ENCODE measurements around the gene DYNLL2.
A peak's percentile ranks its signal among the peaks of the same experiment; 100 is the strongest.
"Not testable (repeated sequence)": the region's sequence is repeated elsewhere in the genome, so short reads cannot be mapped to it uniquely, and the experiment has no call there.

Gene DYNLL2

GRCh38 chr17:58073266-58073665 is 10.0 kb upstream of the DYNLL2 start:
- not testable (repeated sequence) for DNase-seq

- not testable (repeated sequence) for DNase-seq
Observed at GRCh38 chr17:58074406-58074805, 8.8 kb upstream of the DYNLL2 start.

DNA sequence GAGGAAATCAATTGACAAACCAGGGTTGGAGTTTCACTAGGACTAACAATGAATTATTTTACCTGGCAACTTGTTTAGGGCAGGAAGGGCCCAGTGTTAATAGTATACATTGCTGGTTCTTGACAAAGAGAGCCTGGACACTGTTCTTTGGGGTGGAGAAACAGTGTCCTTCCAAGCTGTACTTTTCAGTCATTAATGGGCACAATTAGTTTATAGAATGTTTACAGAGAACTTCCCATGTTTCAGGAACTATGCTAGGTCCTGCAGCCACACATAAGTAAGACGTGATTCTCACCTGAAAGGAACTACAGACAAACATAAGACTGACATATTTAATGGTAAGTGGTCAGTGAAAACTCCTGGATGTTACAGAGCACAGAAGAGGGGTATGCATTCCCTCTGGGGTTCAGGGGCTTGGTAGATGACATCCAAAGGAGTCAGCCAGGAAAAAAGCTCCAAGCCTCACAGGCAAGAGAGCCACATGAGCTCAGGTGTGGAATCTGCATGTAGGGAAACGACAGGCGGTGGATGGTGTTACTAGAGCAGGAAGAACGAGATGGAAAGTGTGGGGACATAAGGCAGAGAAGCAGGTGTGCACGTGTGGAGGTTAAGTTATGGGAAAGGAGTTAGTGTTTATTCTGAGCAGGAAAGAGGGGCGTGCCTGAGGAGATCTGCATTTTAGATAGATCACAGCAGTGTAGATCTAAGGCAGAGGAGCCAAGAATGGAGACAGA is 3.8 kb upstream of the DYNLL2 start:
- no peak for DNase-seq

- DNase-seq, result no peak
Observed at GRCh38 chr17:58081646-58082340, 1.4 kb upstream of the DYNLL2 start.

- no peak for DNase-seq
Observed at GRCh38 chr17:58082341-58082869, 814 bp upstream of the DYNLL2 start.

GRCh38 chr17:58083491-58084316 is 485 bp downstream of the DYNLL2 start:
- DNase-seq, result peak; percentile 36 to 48

DNA sequence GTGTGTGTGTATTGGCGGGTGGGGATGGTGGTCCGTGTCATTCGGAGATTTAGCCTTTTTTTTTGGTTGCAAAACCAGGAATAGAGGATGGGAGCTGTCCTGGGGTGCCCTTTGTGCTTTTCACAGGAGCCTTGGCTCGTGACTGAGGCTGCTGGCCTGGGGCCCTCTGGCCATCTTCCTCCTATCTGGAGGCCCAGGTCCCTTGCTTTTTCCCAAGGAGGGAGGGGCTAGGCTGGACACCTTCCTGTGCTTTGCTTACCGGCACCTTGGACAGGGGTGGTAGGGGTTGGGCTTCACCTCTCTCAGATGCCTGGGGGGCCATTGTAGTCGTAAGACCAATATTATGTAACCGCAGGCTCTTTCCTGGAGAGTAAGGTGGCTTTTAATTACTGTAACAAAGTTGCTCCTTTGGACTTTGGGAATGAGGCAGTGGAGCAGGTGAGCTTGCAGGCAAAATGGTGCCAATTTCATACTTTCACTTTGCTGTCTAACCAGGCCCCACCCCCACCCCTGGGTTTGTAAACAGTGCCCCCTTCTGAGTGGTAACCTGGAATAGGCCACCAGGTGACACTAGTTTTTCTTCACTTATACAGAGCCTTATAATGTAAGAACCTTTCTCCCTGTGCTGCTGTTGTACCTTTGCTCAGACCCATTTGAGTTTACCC is 1.2 kb downstream of the DYNLL2 start:
- peak in 1 of 2 donors; percentile 16 for DNase-seq

- DNase-seq, result no peak
Observed at GRCh38 chr17:58085039-58085715, 2.0 kb downstream of the DYNLL2 start.

DNA sequence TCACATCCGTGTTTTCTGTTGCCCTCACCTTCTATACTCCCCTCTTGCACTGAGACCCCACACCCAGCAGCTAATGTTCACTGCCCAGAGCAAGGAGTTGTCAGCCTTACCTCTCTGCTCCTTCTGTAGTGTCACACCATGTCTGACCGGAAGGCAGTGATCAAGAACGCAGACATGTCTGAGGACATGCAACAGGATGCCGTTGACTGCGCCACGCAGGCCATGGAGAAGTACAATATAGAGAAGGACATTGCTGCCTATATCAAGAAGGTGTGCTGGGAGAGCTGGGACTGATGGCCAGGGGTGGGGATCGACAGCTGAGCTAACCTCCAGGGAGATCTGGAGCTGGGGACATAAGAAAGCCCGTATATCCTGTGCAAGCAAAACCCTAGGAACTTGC is 3.7 kb downstream of the DYNLL2 start:
- no peak for DNase-seq

- DNase-seq, result no peak
Observed at GRCh38 chr17:58088624-58089023, 5.4 kb downstream of the DYNLL2 start.

DNA sequence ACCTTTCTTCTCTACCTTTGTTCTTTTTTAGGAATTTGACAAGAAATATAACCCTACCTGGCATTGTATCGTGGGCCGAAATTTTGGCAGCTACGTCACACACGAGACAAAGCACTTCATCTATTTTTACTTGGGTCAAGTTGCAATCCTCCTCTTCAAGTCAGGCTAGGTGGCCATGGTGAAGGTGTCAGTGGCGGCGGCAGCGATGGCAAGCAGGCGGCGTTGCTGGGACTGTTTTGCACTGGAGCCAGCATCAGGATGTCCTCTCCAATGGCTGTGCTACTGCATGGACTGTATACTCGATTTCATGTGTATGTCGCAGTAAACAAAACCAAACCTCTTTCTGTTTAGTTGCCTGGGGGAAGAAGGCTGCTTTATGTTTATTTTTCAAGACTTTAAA is 5.9 kb downstream of the DYNLL2 start:
- DNase-seq, result no peak

DNA sequence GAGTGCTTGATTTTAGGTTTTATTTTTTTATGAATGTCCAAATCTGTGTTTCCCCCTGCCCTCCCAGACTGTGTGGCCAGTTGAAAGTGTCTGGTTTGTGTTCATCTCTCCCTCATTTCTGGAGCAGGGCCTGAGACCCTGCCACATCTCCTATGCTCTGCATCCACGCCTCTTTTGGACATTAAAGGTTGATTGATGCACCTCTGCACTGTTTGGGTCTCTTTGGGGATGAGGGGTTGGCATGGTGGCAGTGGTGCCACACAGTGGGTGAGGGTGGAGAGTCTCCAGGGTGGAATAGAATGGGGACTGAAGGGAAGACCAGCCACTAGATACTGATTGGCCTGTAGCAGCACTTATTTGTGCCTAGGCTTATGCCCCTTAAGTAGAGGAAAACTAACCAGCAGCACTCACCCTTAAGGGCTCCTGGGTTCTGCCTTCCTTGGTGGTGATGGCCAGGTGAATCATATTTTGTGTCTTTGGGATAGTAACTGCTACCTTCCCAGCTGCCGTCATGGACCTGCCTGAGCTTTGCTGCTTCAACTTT is 7.9 kb downstream of the DYNLL2 start:
- no peak for DNase-seq

- DNase-seq, result no peak
Observed at GRCh38 chr17:58092101-58092796, 9.0 kb downstream of the DYNLL2 start.

DNA sequence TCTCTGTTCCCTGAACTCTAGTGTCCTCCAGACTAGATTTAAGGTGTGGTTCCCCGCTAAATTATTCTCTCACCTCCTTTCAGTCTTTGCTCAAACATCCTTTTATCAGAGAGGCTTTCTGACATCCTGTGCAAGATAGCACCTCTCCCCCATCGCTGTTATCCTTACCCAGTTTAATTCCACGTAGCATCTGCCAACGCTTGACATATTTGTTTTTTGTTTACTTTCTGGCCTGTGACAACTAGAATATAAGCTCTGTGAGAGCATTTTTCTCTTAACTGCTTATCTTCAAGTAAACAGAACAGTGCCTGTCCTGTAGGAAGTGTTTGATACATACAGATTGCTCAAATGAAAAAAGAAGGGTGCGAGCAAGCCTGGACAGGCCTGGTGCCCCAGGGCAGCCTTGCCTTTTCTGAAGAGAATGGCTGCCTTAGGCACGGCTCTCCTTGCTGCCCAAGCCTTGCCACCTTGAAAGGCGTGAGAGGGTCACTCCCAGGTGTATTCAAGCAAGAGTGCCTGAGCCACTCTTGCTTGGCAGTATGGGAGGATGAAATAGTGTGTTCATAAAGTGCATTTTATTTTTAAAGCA is 9.7 kb downstream of the DYNLL2 start:
- DNase-seq, result no peak

DNA sequence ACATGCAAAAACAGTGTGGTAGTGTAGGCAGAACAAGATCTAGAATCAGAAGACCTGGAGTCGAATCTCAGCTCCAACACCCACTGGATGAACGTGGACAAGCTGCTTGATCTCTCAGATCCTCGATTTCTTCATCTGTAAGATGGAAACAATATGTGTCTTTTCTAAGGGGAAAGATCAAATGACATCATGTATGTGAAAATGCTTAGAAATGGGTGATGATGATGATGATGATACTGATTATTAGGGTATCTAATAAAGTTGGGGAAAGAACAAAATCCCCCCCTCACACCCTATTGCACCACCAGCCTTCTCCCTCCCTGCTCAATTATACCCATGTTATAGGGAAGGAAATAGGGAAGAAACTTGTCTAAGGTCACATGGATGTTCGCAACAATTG is 10.9 kb downstream of the DYNLL2 start:
- DNase-seq, result no peak

DNA sequence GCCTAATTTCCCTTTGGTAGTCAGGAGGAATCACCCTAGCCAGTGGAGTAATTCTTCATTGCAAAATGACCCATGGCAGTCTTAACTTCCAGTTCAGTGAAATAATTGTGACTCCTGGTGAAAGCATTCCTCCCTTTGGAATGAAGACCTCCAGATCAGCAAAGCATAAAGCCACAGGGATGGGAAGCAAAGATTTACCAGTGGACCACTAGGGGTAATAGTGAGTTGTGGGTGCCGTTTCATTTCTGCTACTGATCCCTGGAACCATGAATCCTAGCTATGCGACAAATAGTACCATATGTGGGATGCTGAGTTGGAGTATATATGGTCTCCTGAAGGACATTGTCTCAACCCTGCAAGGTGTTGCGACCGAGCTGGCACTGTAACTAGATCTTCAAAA is 13.7 kb downstream of the DYNLL2 start:
- no peak for DNase-seq

DNA sequence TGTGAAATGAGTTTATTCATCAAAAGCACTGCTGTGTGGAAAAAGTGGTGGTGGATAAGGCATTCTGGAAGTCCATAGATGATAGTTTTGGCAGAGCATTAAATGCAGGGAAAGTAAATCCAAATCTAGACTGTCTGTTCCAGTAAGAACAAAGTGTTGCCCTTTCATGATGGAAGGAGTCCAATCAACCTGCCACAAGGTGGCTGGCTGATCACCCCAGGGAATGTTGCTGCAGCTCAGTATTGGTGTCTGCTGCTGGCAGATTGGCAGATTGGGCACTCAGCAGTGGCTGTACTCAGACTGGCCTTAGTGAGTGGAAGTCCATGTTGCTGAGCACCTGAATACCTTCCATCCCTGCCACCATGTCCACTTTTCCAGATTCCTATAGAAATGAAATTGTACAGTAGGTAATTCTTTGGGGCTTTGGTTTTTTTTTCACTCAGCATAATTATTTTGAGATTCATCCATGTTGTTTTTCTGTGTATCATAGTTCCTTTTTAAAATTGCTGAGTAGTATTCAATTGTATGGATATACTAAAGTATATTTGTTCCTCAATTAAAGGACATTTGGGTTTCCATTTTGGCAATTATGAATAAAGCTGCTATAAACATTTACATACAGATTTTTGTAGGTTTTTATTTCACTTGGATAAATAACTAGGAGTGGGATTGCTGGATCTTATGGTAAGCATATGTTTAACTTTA is 14.3 kb downstream of the DYNLL2 start:
- no peak for DNase-seq

DNA sequence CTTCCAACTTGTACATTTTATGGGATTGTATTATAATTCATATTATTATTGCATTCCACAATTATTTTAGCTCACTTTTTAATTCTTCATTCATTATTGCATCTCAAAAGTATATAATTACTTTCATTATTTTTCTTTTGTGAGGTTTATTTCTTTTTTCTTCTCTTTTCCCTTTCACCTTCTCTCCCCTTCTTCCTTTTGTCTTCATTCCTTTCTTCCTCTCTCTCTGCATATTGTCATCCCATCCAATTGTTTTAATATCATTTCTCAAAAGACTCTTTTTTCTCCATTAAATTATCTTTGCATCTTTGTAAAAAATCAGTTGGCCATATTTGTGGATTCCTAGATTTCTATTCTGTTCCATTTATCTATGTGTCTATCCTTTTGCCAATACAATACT is 17.3 kb downstream of the DYNLL2 start:
- DNase-seq, result no peak

- DNase-seq, result not testable (repeated sequence)
Observed at GRCh38 chr17:58101898-58102297, 18.7 kb downstream of the DYNLL2 start.

DNA sequence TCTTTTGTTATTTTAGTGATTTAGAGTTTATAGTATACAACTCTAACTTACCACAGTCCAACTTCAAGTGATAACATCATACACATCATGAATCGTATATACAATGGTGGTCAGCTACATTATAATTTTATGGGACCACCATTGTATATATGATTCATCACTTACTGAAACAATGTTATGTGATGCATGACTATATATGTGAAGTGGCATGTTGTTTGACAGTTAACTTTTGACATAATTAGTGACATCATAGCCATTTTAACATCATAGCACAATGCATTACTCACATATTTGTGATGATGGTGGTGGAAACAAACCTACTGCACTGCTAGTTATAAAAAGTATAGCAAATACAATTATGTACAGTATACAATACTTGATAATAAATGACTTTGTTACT is 21.9 kb downstream of the DYNLL2 start:
- DNase-seq, result no peak
